B cell (primary cell): ENCODE data around the gene ZBBX. TPM values are rescaled to one million over a fixed set of nuclear protein-coding genes. Genes with fewer than 3 reads are reported as not detected.

ENCODE experiments used
- ATAC-seq: fragments of 200-7000 bp; cut with Tn5 transposase; one replicate; pipeline ENCODE4 v1.10.0; 2021; ENCODE audit warnings: low read depth, mild to moderate bottlenecking, moderate number of reproducible peaks, moderate library complexity
- CTCF ChIA-PET: fragments of 350-600 bp; sonication (Branson Sonifier 250); formaldehyde crosslinking; loops from one replicate; lab custom pipeline; 2021; ENCODE audit warnings: antibody characterized with exemption, inconsistent platforms; lab: Charles Lee
- POLR2A ChIA-PET: fragments of 350-600 bp; sonication (Branson Sonifier 250); formaldehyde crosslinking; loops from one replicate; lab custom pipeline; 2021; ENCODE audit warnings: antibody characterized with exemption; lab: Charles Lee
- DNase-seq: peaks from one replicate; pipeline ENCODE4 v3.0.0; 2013
- H2AFZ ChIP-seq: 2 replicates; pipeline ENCODE4 v1.6.1; 2012; ENCODE audit warnings: mild to moderate bottlenecking, low read depth, low read length; ENCODE audit not compliant: insufficient read depth, poor library complexity, severe bottlenecking
- H3K27ac ChIP-seq, 2 donors: 1 replicate in 1 of 2; 2 replicates in 1 of 2; pipeline ENCODE4 v1.5.1; 2012 to 2013; ENCODE audit warnings: low read length in 2 of 2, mild to moderate bottlenecking in 2 of 2, moderate library complexity in 1 of 2
- H3K27me3 ChIP-seq, 4 experiments: fragments of 200-600 bp in 1 of 4; sonication (generic) in 1 of 4; replicated peaks in 1 of 4; 1 replicate in 2 of 4; 2 replicates in 2 of 4; pipeline versions ENCODE4 v1.6.1 to v1.7.0; 2013 to 2016; ENCODE audit warnings: low read length in 3 of 4, mild to moderate bottlenecking in 2 of 4, mixed read lengths in 1 of 4, moderate library complexity in 1 of 4; ENCODE audit not compliant: insufficient read depth in 4 of 4, control insufficient read depth in 3 of 4; ENCODE audit errors: control extremely low read depth in 1 of 4
- H3K36me3 ChIP-seq, 2 experiments: replicated peaks in 1 of 2; 1 replicate in 1 of 2; 2 replicates in 1 of 2; pipeline versions ENCODE4 v1.6.1 to v1.7.1; 2013; ENCODE audit warnings: low read length in 1 of 2; ENCODE audit not compliant: insufficient read depth in 2 of 2, control insufficient read depth in 1 of 2; ENCODE audit errors: control extremely low read depth in 1 of 2, extremely low read depth in 1 of 2
- H3K4me1 ChIP-seq, 2 donors: fragments of 200-600 bp in 1 of 2; sonication (generic) in 1 of 2; 1 replicate in 1 of 2; 2 replicates in 1 of 2; pipeline versions ENCODE4 v1.5.1 to v1.6.1; 2013 to 2017; ENCODE audit warnings: low read length in 2 of 2; ENCODE audit not compliant: control insufficient read depth in 2 of 2, insufficient read depth in 2 of 2
- H3K4me2 ChIP-seq: replicated peaks from 2 replicates; pipeline ENCODE3; 2012; ENCODE audit warnings: mild to moderate bottlenecking, low read depth, low read length; ENCODE audit not compliant: poor library complexity, severe bottlenecking
- H3K4me3 ChIP-seq, 5 experiments: fragments of 200-600 bp in 1 of 5; sonication (generic) in 1 of 5; 1 replicate in 3 of 5; 2 replicates in 2 of 5; pipeline versions ENCODE4 v1.5.1 to v1.7.0; 2011 to 2016; ENCODE audit warnings: low read length in 4 of 5, mild to moderate bottlenecking in 4 of 5, low read depth in 2 of 5, control low read depth in 1 of 5, moderate library complexity in 1 of 5; ENCODE audit not compliant: insufficient read depth in 1 of 5; ENCODE audit errors: control extremely low read depth in 1 of 5, extremely low read depth in 1 of 5
- H3K79me2 ChIP-seq: fragments of 200-600 bp; sonication (generic); one replicate; pipeline ENCODE4 v1.6.0; 2016; ENCODE audit warnings: low read length; ENCODE audit not compliant: control insufficient read depth, insufficient read depth
- H3K9ac ChIP-seq: fragments of 200-600 bp; sonication (generic); 2 replicates; pipeline ENCODE4 v1.6.1; 2017; ENCODE audit warnings: mild to moderate bottlenecking, low read length, moderate library complexity
- H3K9me3 ChIP-seq, 3 donors: one replicate each; pipeline versions ENCODE4 v1.6.1 to v1.7.1; 2013; ENCODE audit warnings: low read length in 2 of 3; ENCODE audit not compliant: control insufficient read depth in 2 of 3, insufficient read depth in 1 of 3; ENCODE audit errors: control extremely low read depth in 1 of 3
- H4K20me1 ChIP-seq: 2 replicates; pipeline ENCODE4 v1.6.0; 2012; ENCODE audit warnings: mild to moderate bottlenecking, low read length; ENCODE audit not compliant: insufficient read depth, control insufficient read depth, poor library complexity, severe bottlenecking
- H3K27ac Mint-ChIP-seq: one replicate; pipeline ENCODE4 v1.8.0; 2021; ENCODE audit warnings: mixed read lengths
- H3K27me3 Mint-ChIP-seq: one replicate; pipeline ENCODE4 v1.8.0; 2021; ENCODE audit warnings: mixed read lengths
- H3K4me1 Mint-ChIP-seq: one replicate; pipeline ENCODE4 v1.8.0; 2021; ENCODE audit warnings: mixed read lengths
- H3K4me3 Mint-ChIP-seq: one replicate; pipeline ENCODE4 v1.8.0; 2021; ENCODE audit warnings: mixed read lengths
- H3K9me3 Mint-ChIP-seq: one replicate; pipeline ENCODE4 v1.8.0; 2022; ENCODE audit warnings: mixed read lengths; ENCODE audit not compliant: insufficient read depth
- EZH2 ChIP-seq: IDR thresholded peaks from 2 replicates; pipeline ENCODE4 v1.6.1; 2012; ENCODE audit warnings: borderline replicate concordance, low read depth, mild to moderate bottlenecking, moderate library complexity, low read length; ENCODE audit not compliant: insufficient read depth, poor library complexity, severe bottlenecking
- WGBS: methylation state at CpG from one replicate; pipeline ENCODE4 v1.1.5; 2013; ENCODE audit warnings: missing lambda C conversion rate; ENCODE audit not compliant: insufficient coverage; 5-methylcytosine and 5-hydroxymethylcytosine counted together
- intact Hi-C: fragments of 100-400 bp; cut with micrococcal nuclease; formaldehyde crosslinking; loops from one replicate; pipeline ENCODE4 v1.10.0; 2022
- polyA plus RNA-seq: library from polyadenylated mRNA; depleted of rRNA; stranded (reverse); fragments of >200 nt; gene quantifications from 2 replicates; pipeline ENCODE4 v1.2.3, GENCODE V29; 2012
- total RNA-seq, 2 donors: library from RNA; stranded (reverse); fragments of 120-200 nt in 1 of 2; gene quantifications; 1 replicate in 1 of 2; 2 replicates in 1 of 2; pipeline versions ENCODE4 v1.2.3 to v1.2.4, GENCODE V29; 2013 to 2022
- TF ChIP-seq, protein P1 (sequence below): fragments of 200-600 bp; IDR thresholded peaks from one replicate; pipeline ENCODE4 v1.8.0; 2022; ENCODE audit warnings: antibody characterized with exemption, mild to moderate bottlenecking

The ZBBX gene
- total and polyA plus RNA-seq, 2 donors (not counting 1 experiment from before 2014, with no cell fraction given), result not detected

DNA sequence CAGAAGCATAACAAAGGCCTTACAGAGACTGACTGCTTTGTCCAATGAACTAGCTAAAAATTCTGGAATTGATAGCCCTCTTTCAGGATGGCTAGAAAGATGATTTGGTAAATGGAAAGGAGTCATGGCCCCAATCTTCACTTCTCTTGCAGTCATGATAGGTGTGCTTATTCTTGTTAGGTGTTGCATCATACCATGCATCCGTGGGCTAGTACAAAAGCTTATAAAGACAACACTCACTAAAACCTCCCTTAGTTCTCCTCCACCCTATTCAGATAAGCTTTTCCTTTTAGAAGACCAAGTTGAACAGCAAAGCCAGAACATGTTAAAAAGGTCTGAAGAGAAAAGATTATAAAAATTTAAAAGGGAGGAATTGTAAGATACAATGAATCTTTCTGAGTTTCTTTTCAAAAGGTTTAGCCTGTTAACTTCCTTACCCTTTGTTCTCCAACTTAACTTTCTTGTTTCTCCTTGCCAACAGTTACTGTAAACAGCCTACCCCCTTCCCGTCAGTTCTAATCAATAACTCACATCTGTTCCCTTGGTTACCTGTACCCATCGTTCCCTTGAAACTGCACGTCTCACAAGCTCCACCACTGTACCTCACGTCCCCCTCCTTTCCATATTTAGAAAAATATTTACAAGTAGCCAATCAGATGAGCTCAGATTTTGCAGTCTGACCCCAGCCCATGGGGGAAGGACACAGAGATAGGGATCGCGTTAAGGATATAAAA is 105.8 kb downstream of the ZBBX start:
- Histone ChIP-seq H3K4me1 (no peaks in the 10 kb centered on the region), H3K27ac (no peak overlapping the region), H4K20me1 (no peaks in the 10 kb centered on the region), H3K79me2 (no peaks in the 10 kb centered on the region), H3K4me3 (no peak overlapping the region), H3K27me3 (no peaks in the 10 kb centered on the region), H3K9me3 (peaks cover 0 to 2% (median 0%) of the 10 kb centered on the region in 3 donors), H3K9ac (no peak overlapping the region), H2AFZ (no peak overlapping the region), H3K36me3 (no peaks in the 10 kb centered on the region), H3K4me2 (no peak overlapping the region)
- POLR2A ChIA-PET, result no interaction called here
- CTCF ChIA-PET, result no interaction called here
- no peak for DNase-seq
- no peaks in the 10 kb centered on the region for H3K27me3 Mint-ChIP-seq
- intact Hi-C loops, result no loop called here
- no peak for ATAC-seq
- H3K27ac Mint-ChIP-seq, result no peak overlapping the region
- peaks cover 2% of the 10 kb centered on the region for H3K9me3 Mint-ChIP-seq
- TF ChIP-seq, protein P1, sequence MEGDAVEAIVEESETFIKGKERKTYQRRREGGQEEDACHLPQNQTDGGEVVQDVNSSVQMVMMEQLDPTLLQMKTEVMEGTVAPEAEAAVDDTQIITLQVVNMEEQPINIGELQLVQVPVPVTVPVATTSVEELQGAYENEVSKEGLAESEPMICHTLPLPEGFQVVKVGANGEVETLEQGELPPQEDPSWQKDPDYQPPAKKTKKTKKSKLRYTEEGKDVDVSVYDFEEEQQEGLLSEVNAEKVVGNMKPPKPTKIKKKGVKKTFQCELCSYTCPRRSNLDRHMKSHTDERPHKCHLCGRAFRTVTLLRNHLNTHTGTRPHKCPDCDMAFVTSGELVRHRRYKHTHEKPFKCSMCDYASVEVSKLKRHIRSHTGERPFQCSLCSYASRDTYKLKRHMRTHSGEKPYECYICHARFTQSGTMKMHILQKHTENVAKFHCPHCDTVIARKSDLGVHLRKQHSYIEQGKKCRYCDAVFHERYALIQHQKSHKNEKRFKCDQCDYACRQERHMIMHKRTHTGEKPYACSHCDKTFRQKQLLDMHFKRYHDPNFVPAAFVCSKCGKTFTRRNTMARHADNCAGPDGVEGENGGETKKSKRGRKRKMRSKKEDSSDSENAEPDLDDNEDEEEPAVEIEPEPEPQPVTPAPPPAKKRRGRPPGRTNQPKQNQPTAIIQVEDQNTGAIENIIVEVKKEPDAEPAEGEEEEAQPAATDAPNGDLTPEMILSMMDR, result no peak
- TF ChIP-seq EZH2, result no peak
- 97% methylated on average over 4 of the region's 7 CpGs for WGBS
- no peak overlapping the region for H3K4me3 Mint-ChIP-seq
- H3K4me1 Mint-ChIP-seq, result no peaks in the 10 kb centered on the region

- intact Hi-C loops, result no loop called here
- POLR2A ChIA-PET, result no interaction called here
- H3K27me3 ChIP-seq, result no peaks in the 10 kb centered on the region
- Mint-ChIP-seq H3K4me3 (no peak overlapping the region), H3K27ac (no peak overlapping the region), H3K27me3 (no peaks in the 10 kb centered on the region), H3K9me3 (no peaks in the 10 kb centered on the region), H3K4me1 (no peaks in the 10 kb centered on the region)
- no peaks in the 10 kb centered on the region for H4K20me1 ChIP-seq
- no peak overlapping the region for H3K4me3 ChIP-seq
- H2AFZ ChIP-seq, result no peak overlapping the region
- H3K9me3 ChIP-seq, result peaks cover 0 to 1% (median 0%) of the 10 kb centered on the region in 3 donors
- no peaks in the 10 kb centered on the region for H3K36me3 ChIP-seq
- DNase-seq (no peak), ATAC-seq (no peak)
- no peak overlapping the region for H3K27ac ChIP-seq
- no CpG with 5 or more reads among the region's 1 CpG for WGBS
- TF ChIP-seq, protein P1, result no peak
- TF ChIP-seq EZH2, result no peak
- CTCF ChIA-PET, result no interaction called here
- H3K4me1 ChIP-seq, result no peaks in the 10 kb centered on the region
- H3K79me2 ChIP-seq, result no peaks in the 10 kb centered on the region
- H3K4me2 ChIP-seq, result no peak overlapping the region
- no peak overlapping the region for H3K9ac ChIP-seq
Observed at GRCh38 chr3:167253037-167253436, 127.1 kb downstream of the ZBBX start.
